Vagina (tissue), 2 donors: ENCODE data around the gene PTBP1. TPM values are rescaled to one million over a fixed set of nuclear protein-coding genes. Genes with fewer than 3 reads are reported as not detected.

Experiments used
- DNase-seq, 2 donors: peaks; one replicate each; pipeline ENCODE4 v3.0.0-alpha.2; 2017; ENCODE audit errors: extremely low spot score in 2 of 2
- H3K27ac ChIP-seq: fragments of 200-600 bp; sonication (generic); one replicate; pipeline ENCODE4 v1.5.1; 2019
- H3K27me3 ChIP-seq: fragments of 200-600 bp; sonication (generic); one replicate; pipeline ENCODE4 v1.5.1; 2019
- H3K36me3 ChIP-seq, 2 donors: fragments of 200-600 bp; sonication (generic); one replicate each; pipeline ENCODE4 v1.5.1; 2017 to 2019
- H3K4me1 ChIP-seq: fragments of 200-600 bp; sonication (generic); one replicate; pipeline ENCODE4 v1.5.1; 2019
- H3K4me3 ChIP-seq, 2 donors: fragments of 200-600 bp; sonication (generic); 1 replicate in 1 of 2; 2 replicates in 1 of 2; pipeline ENCODE4 v1.5.1; 2016 to 2019
- H3K9me3 ChIP-seq: fragments of 200-600 bp; sonication (generic); one replicate; pipeline ENCODE4 v1.5.1; 2019
- CTCF ChIP-seq, 3 experiments: fragments of 450-650 bp in 2 of 3; fragments of 200-600 bp in 1 of 3; sonication (generic) in 1 of 3; IDR thresholded peaks; one replicate each; pipeline ENCODE4 v1.5.1; 2017 to 2019; ENCODE audit warnings: antibody characterized with exemption in 3 of 3, mild to moderate bottlenecking in 2 of 3, moderate library complexity in 2 of 3
- POLR2A ChIP-seq, 2 donors: fragments of 450-650 bp; IDR thresholded peaks; one replicate each; pipeline ENCODE4 v1.6.1; 2017; ENCODE audit warnings: antibody characterized with exemption in 2 of 2, mild to moderate bottlenecking in 2 of 2, moderate library complexity in 2 of 2
- POLR2AphosphoS5 ChIP-seq, 2 donors: sonication (generic); formaldehyde crosslinking; IDR thresholded peaks; one replicate each; pipeline ENCODE4 v1.9.0; 2017; ENCODE audit warnings: antibody characterized with exemption in 2 of 2, mild to moderate bottlenecking in 2 of 2, low read depth in 1 of 2; ENCODE audit not compliant: insufficient read depth in 1 of 2
- intact Hi-C: fragments of 100-400 bp; cut with DNase I; formaldehyde crosslinking; loops from one replicate; pipeline ENCODE4 v1.15.1; 2023
- microRNA counts, 2 donors: library from miRNA; unstranded; fragments of <30 nt; microRNA quantifications; one replicate each; lab custom pipeline; 2016 to 2017
- microRNA-seq: library from miRNA; unstranded; fragments of <30 nt; microRNA quantifications from one replicate; pipeline ENCODE4, GENCODE V29; 2017; ENCODE audit warnings: borderline number of aligned reads, borderline replicate concordance
- small RNA-seq: library from RNA; depleted of rRNA; stranded (forward); fragments of <200 nt; gene quantifications from one replicate; pipeline ENCODE3, GENCODE V24; 2016
- total RNA-seq: library from RNA; depleted of rRNA; stranded (reverse); fragments of >200 nt; gene quantifications from one replicate; pipeline ENCODE4 v1.2.3, GENCODE V29; 2016

The PTBP1 gene
- total RNA-seq, 1 donor from 2014 or later: 230 TPM

DNA sequence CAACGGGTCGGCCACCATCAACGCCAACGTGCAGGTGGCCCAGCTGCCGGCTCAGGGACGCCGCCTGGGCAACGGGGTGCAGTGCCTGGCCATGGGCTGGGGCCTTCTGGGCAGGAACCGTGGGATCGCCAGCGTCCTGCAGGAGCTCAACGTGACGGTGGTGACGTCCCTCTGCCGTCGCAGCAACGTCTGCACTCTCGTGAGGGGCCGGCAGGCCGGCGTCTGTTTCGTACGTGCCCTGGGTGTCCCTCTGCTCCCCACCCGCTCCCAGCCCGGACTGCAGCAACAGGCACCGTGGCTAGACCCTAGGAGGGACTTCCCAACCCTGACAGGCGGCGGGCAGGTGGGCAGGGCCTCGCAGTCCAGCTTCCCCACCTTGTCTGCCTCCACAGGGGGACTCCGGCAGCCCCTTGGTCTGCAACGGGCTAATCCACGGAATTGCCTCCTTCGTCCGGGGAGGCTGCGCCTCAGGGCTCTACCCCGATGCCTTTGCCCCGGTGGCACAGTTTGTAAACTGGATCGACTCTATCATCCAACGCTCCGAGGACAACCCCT is 58.4 kb downstream of the PTBP1 start:
- Histone ChIP-seq H3K36me3 (no peaks in the 10 kb centered on the region), H3K27me3 (peaks cover 9% of the 10 kb centered on the region), H3K4me3 (no peak overlapping the region), H3K4me1 (peaks cover 35% of the 10 kb centered on the region), H3K27ac (no peak overlapping the region), H3K9me3 (no peaks in the 10 kb centered on the region)
- no peak for TF ChIP-seq CTCF (IDR thresholded peaks at IDR 0.05)
- intact Hi-C loops: loop anchor here (5.0 kb wide), 1 partner anchor 67 kb away; no protein-coding TSS in a partner anchor
- no peak for DNase-seq

- peak overlapping the region; percentile 92 for H3K27ac ChIP-seq
- H3K9me3 ChIP-seq: no peaks in the 10 kb centered on the region
- H3K36me3 ChIP-seq: no peaks in the 10 kb centered on the region
- no peak overlapping the region for H3K4me3 ChIP-seq
- no peak for DNase-seq
- peaks cover 46% of the 10 kb centered on the region for H3K4me1 ChIP-seq
- TF ChIP-seq CTCF (IDR thresholded peaks at IDR 0.05) (no peak), POLR2A (IDR thresholded peaks at IDR 0.05) (no peak), POLR2AphosphoS5 (IDR thresholded peaks at IDR 0.05; ENCODE audit: insufficient read depth in 1 of 2, low read depth in 1 of 2) (no peak)
- intact Hi-C loops: loop anchor here (5.0 kb wide), 1 partner anchor 64 kb away; no protein-coding TSS in a partner anchor
- H3K27me3 ChIP-seq: no peaks in the 10 kb centered on the region
These were observed 61.0 kb downstream of the PTBP1 start for GRCh38 chr19:858284-858683.

DNA sequence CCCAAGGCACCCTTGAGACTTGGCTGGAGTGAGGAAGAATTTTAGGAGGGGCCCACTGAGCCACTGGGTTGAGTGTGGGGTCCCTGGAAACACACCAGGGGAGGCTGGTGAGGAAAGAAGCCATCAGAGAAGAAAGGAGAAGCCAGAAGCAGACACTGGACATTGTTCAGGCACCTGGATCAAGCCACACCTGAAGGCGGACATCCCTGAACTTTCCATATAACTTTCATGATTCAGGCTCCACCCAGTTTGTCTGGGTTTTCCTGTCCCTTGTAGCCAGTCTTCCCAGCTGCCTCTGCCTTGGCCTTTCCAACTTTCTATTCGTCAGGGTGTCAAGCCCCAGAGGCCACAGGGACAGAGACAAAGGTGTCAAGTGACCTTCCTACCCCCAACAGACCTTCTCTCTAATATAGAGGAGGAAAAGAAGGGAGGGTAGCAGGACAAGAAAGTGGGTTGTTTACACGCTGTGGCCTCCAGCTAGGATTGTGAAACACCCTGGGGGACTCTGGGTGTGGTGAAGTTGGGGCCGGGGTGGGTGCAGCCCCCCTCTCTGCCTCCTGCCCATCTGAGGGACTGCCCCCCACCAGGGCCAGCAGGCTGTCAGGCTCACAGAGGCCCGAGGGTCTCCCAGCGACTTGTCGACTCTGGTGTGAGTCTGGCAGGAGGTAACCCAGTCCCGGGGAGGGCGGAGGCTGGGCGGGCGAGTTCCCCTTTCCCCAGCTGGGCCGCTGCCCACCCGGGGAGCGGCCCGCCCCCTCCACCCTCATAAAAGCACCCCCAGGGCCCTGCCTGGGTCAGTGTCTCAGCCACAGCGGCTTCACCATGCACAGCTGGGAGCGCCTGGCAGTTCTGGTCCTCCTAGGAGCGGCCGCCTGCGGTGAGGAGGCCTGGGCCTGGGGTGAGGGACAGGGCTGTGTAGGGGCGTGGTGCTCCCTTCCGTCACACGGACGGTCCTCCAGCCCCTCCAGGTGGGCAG is 61.9 kb downstream of the PTBP1 start, which contains the start of gene CFD:
TSS of gene CFD (plus strand) at position 797 of the 976 bp plus-strand sequence. CDS start at position 823, 26 bp downstream.
- TF ChIP-seq POLR2A (IDR thresholded peaks at IDR 0.05) (peak in 1 of 2 donors; percentile 79), CTCF (IDR thresholded peaks at IDR 0.05) (no peak), POLR2AphosphoS5 (IDR thresholded peaks at IDR 0.05; ENCODE audit: insufficient read depth in 1 of 2, low read depth in 1 of 2) (peak in 1 of 2 donors; percentile 92)

DNA sequence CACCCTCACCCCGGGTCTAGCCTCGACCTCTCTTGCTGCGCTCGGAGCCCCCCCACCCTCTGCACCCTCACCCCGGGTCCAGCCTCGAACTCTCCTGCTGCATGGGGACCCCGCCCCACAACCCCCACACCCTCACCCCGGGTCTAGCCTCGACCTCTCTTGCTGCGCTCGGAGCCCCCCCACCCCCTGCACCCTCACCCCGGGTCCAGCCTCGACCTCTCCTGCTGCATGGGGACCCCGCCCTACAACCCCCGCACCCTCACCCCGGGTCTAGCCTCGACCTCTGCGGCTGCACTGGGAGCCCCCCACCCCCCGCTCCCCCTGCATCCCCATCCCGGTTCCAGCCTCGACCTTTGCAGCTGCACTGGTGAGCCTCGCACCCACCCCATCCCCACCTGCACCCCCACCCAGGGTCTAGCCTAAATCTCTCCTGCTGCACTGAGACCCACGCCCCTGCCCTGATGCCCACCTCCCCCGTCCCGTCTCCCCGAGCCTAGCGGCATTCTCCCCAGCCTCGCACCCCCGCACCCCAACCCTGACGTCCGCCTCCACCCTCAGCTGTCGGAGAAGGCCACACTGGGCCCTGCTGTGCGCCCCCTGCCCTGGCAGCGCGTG is 64.0 kb downstream of the PTBP1 start:
- peak overlapping the region; percentile 53 to 59 for H3K4me3 ChIP-seq
- no peaks in the 10 kb centered on the region for H3K27me3 ChIP-seq
- peaks cover 48% of the 10 kb centered on the region for H3K4me1 ChIP-seq

More for the DNA sequence above, 61.9 kb downstream of the PTBP1 start, which contains the start of gene CFD:
- DNase-seq: no peak
- Histone ChIP-seq H3K27ac (peak within 1 kb of the TSS; percentile 92), H3K4me3 (peak within 1 kb of the TSS; percentile 53 to 59), H3K4me1 (peaks cover 48% of the 10 kb centered on the region), H3K36me3 (no peaks in the 10 kb centered on the region), H3K9me3 (no peaks in the 10 kb centered on the region), H3K27me3 (no peaks in the 10 kb centered on the region)
- intact Hi-C loops: loop anchor here (5.0 kb wide), 1 partner anchor 63 kb away; no protein-coding TSS in a partner anchor

More for the DNA sequence above, 64.0 kb downstream of the PTBP1 start:
- H3K36me3 ChIP-seq: no peaks in the 10 kb centered on the region
- intact Hi-C loops: loop anchor here (5.0 to 10.0 kb wide), 2 partner anchors 86 to 121 kb away; partner anchors contain the start of gene WDR18
- peak overlapping the region; percentile 92 for H3K27ac ChIP-seq
- TF ChIP-seq CTCF (IDR thresholded peaks at IDR 0.05): no peak
- TF ChIP-seq POLR2A (IDR thresholded peaks at IDR 0.05): no peak
- no peak for TF ChIP-seq POLR2AphosphoS5 (IDR thresholded peaks at IDR 0.05; ENCODE audit: insufficient read depth in 1 of 2, low read depth in 1 of 2)
- DNase-seq: no peak
- H3K9me3 ChIP-seq: no peaks in the 10 kb centered on the region

MicroRNA genes within 50 kb of the gene (microRNA counts, 767-probe panel; counts per million panel counts)
- microRNA hsa-miR-3187-3p (lab: Ali Mortazavi, UCI): 238 to 261 counts per million in 2 donors

Small RNA genes within 50 kb of the gene (microRNA-seq; reads per million reads assigned to microRNA genes)
- gene MIR3187 (not detected), gene MIR4745 (not detected)

Small RNA genes within 50 kb of the gene (small RNA-seq; reads per million reads assigned to genes)
- gene MIR3187: not detected

Other genes with a start within 250 kb of the PTBP1 start
- 231 TPM for gene BSG, start 224.9 kb upstream of the PTBP1 start, total RNA-seq
- gene HCN2, start 207.6 kb upstream of the PTBP1 start, total RNA-seq: 0.25 TPM
- 33.9 TPM for gene POLRMT, start 163.9 kb upstream of the PTBP1 start, total RNA-seq
- gene FGF22, start 157.6 kb upstream of the PTBP1 start, total RNA-seq: not detected
- 68.0 TPM for gene RNF126, start 134.2 kb upstream of the PTBP1 start, total RNA-seq
- gene FSTL3, start 121.1 kb upstream of the PTBP1 start, total RNA-seq: 129 TPM
- not detected for gene PRSS57, start 102.0 kb upstream of the PTBP1 start, total RNA-seq
- 40.0 TPM for gene PALM, start 88.5 kb upstream of the PTBP1 start, total RNA-seq
- 0.49 TPM for gene MISP, start 46.3 kb upstream of the PTBP1 start, total RNA-seq
- not detected for gene PLPPR3, start 24.5 kb downstream of the PTBP1 start, total RNA-seq
- not detected for gene AZU1, start 30.4 kb downstream of the PTBP1 start, total RNA-seq
- not detected for gene PRTN3, start 43.5 kb downstream of the PTBP1 start, total RNA-seq
- not detected for gene ELANE, start 54.9 kb downstream of the PTBP1 start, total RNA-seq
- 2,325 TPM for gene CFD, start 62.2 kb downstream of the PTBP1 start, total RNA-seq
- 46.9 TPM for gene MED16, start 95.7 kb downstream of the PTBP1 start, total RNA-seq
- not detected for gene RNU6-9, start 96.0 kb downstream of the PTBP1 start, total RNA-seq
- gene R3HDM4, start 115.8 kb downstream of the PTBP1 start, total RNA-seq: 41.3 TPM
- gene KISS1R, start 119.9 kb downstream of the PTBP1 start, total RNA-seq: not detected
- gene ARID3A, start 128.6 kb downstream of the PTBP1 start, total RNA-seq: 10.3 TPM
- gene WDR18, start 186.9 kb downstream of the PTBP1 start, total RNA-seq: 66.8 TPM
- gene GRIN3B, start 203.0 kb downstream of the PTBP1 start, total RNA-seq: not detected
- gene TMEM259, start 223.7 kb downstream of the PTBP1 start, total RNA-seq: 130 TPM
- not detected for gene RNU6-2, start 224.1 kb downstream of the PTBP1 start, total RNA-seq
- 76.1 TPM for gene CNN2, start 229.2 kb downstream of the PTBP1 start, total RNA-seq
- 29.5 TPM for gene ABCA7, start 242.7 kb downstream of the PTBP1 start, total RNA-seq